K562 (cell line): ENCODE data around the gene PSMB7. TPM values are rescaled to one million over a fixed set of nuclear protein-coding genes. Genes with fewer than 3 reads are reported as not detected.

Source experiments
- CBFA2T3 ChIP-seq: fragments of 450-650 bp; IDR thresholded peaks from 2 replicates; pipeline ENCODE4 v1.6.1; 2017
- GABPA ChIP-seq: fragments of 200-800 bp; sonication (Bioruptor generic); conservative IDR thresholded peaks from 2 replicates; pipeline ENCODE4 v1.6.1; 2016; ENCODE audit warnings: low read depth, missing genetic modification characterization, missing compliant biosample characterization
- PHB2 ChIP-seq: fragments of 450-650 bp; IDR thresholded peaks from 2 replicates; pipeline ENCODE4 v1.6.1; 2017; ENCODE audit warnings: low read depth
- PRMT5 ChIP-seq: sonication (generic); formaldehyde crosslinking; IDR thresholded peaks from 2 replicates; pipeline ENCODE4 v1.5.0; 2020; ENCODE audit warnings: missing genetic modification reagents
- SIRT6 ChIP-seq: IDR thresholded peaks from one replicate; pipeline ENCODE4 v1.6.1; 2012; ENCODE audit warnings: low read depth, mild to moderate bottlenecking, control low read depth, inconsistent platforms, low read length, moderate library complexity
- SP1 ChIP-seq: sonication (generic); formaldehyde crosslinking; IDR thresholded peaks from 2 replicates; pipeline ENCODE4 v1.8.1; 2022; ENCODE audit warnings: mild to moderate bottlenecking, missing genetic modification reagents
- ZNF121 ChIP-seq: sonication (generic); formaldehyde crosslinking; conservative IDR thresholded peaks from 2 replicates; pipeline ENCODE4 v1.8.0; 2022; ENCODE audit warnings: missing genetic modification reagents
- polyA plus RNA-seq, 8 experiments: library from polyadenylated mRNA; depleted of rRNA in 4 of 8; stranded (reverse) in 5 of 8; unstranded in 3 of 8; fragments of >200 nt; fragmentation: Nextera tagmentation in 2 of 8; fragmentation: Illumina TruSeq in 1 of 8; extraction: Ambion mirVana in 2 of 8; extraction: Trizol in 1 of 8; gene quantifications; 2 replicates each; pipeline versions ENCODE4 v1.2.1 to v1.2.3, GENCODE V29; 2011 to 2014; ENCODE audit warnings: inconsistent platforms in 1 of 8, missing spikeins in 1 of 8
- total RNA-seq, 7 experiments: library from RNA; depleted of rRNA in 6 of 7; stranded (reverse); fragments of >200 nt in 6 of 7; fragmentation: Illumina TruSeq in 2 of 7; extraction: Trizol in 2 of 7; gene quantifications; 2 replicates each; pipeline versions ENCODE4 v1.2.1 to v1.2.3, GENCODE V29; 2011 to 2021; ENCODE audit warnings: low replicate concordance in 1 of 7
- TF ChIP-seq, protein P1 (sequence below), 2 experiments: fragments of 450-650 bp; IDR thresholded peaks; 2 replicates each; pipeline ENCODE4 v1.6.1; 2016; ENCODE audit warnings: mild to moderate bottlenecking in 2 of 2, borderline replicate concordance in 1 of 2, low read depth in 1 of 2, moderate library complexity in 1 of 2
- TF ChIP-seq, protein P2 (sequence below): fragments of 250-450 bp; sonication (Bioruptor Pico); IDR thresholded peaks from 2 replicates; pipeline ENCODE4 v1.4.0; 2020; ENCODE audit warnings: mild to moderate bottlenecking, moderate library complexity
- TF ChIP-seq, protein P3 (sequence below): sonication (generic); formaldehyde crosslinking; IDR thresholded peaks from 2 replicates; pipeline ENCODE4 v1.8.0; 2022; ENCODE audit warnings: mild to moderate bottlenecking, missing genetic modification reagents
- TF ChIP-seq, protein P4 (sequence below): fragments of 450-650 bp; IDR thresholded peaks from 2 replicates; pipeline ENCODE4 v1.7.1; 2018; ENCODE audit warnings: mild to moderate bottlenecking, low read depth; ENCODE audit not compliant: partially characterized antibody
- TF ChIP-seq, protein P5 (sequence below): fragments of 450-650 bp; formaldehyde crosslinking; IDR thresholded peaks from 2 replicates; pipeline ENCODE4 v1.4.0; 2020; ENCODE audit warnings: mild to moderate bottlenecking, moderate library complexity

The PSMB7 gene
- total and polyA plus RNA-seq, 9 of the 15 experiments (the other 6 are each of a cell fraction or from before 2014, with no cell fraction given) = 321 to 978 (median 407) TPM

DNA sequence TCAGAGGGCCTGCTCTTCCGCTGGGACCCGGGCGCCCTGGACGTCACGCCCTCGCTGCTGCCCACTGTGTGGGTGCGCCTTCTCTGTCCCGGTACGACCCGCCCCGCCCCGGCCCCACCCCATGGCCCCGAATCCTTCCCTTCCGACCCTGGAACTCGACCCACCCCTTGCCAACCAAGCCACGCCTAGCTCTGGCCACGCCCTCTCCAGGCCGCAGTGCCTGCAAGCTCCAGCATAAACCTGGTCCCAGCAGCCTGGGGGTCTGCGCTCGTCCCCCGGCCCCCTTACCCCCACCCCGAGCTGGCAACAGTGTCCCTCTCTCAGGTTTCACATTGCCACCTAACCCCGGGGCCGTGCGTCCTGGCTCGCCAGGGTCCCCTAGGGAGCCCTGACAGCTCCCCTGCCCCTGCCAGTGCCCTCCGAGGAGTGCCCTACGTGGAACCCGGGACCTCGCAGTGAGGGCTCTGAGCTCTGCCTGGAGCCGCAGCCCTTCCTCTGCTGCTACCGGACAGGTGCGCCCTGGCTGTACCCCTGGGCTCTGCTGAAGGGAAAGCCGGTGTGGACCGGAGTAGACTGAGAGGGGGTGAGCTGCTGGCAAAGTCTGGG lies 38.4 kb upstream of the PSMB7 start (continued):
- TF ChIP-seq, protein P1, sequence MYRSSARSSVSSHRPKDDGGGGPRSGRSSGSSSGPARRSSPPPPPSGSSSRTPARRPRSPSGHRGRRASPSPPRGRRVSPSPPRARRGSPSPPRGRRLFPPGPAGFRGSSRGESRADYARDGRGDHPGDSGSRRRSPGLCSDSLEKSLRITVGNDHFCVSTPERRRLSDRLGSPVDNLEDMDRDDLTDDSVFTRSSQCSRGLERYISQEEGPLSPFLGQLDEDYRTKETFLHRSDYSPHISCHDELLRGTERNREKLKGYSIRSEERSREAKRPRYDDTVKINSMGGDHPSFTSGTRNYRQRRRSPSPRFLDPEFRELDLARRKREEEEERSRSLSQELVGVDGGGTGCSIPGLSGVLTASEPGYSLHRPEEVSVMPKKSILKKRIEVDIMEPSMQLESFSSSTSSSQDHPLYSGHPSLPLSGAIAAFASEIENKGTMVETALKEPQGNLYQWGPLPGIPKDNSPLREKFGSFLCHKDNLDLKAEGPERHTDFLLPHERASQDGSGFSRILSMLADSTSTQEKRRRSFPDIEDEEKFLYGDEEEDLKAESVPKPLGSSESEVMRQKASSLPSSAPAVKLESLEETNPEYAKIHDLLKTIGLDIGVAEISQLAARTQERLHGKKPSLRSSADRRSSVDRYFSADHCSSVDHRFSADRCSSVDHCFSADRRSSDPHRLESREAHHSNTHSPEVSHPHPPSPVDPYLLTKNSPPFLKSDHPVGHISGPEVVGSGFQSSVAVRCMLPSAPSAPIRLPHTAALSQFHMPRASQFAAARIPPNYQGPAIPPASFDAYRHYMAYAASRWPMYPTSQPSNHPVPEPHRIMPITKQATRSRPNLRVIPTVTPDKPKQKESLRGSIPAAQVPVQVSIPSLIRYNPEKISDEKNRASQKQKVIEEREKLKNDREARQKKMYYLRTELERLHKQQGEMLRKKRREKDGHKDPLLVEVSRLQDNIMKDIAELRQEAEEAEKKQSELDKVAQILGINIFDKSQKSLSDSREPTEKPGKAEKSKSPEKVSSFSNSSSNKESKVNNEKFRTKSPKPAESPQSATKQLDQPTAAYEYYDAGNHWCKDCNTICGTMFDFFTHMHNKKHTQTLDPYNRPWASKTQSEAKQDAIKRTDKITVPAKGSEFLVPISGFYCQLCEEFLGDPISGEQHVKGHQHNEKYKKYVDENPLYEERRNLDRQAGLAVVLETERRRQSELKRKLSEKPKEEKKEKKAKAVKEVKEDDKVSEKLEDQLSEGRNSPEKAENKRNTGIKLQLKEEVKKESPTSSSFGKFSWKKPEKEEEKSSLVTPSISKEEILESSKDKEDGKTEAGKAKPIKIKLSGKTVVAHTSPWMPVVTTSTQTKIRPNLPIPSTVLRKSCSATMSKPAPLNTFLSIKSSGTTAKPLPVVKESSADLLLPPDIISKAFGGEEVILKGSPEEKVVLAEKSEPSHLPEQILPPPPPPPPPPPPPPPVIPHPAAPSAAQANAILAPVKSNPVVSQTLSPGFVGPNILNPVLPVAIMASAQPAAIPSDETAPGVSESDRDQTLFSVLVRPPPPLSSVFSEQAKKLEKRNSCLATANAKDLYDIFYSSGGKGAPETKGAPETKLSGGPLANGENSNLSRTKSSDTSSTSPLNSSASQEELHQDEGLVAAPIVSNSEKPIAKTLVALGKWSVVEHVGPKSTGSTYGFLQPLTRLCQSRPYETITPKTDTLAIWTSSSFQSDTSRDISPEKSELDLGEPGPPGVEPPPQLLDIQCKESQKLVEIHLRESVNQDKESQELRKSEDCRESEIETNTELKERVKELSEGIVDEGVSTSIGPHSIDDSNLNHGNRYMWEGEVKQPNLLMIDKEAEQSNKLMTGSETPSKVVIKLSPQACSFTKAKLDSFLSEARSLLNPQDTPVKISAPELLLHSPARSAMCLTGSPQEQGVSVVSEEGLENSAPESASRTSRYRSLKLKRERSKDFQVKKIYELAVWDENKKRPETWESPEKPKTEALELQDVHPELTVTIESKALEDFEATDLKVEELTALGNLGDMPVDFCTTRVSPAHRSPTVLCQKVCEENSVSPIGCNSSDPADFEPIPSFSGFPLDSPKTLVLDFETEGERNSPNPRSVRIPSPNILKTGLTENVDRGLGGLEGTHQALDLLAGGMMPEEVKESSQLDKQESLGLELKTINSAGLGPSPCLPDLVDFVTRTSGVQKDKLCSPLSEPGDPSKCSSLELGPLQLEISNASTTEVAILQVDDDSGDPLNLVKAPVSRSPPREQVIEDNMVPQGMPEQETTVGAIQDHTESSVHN (IDR thresholded peaks at IDR 0.05; ENCODE audit: borderline replicate concordance in 1 of 2, low read depth in 1 of 2) = no peak
- TF ChIP-seq PHB2 (no peak), SP1 (CRISPR knock-in tag) (no peak), SIRT6 (no peak), GABPA (tag) (no peak), PRMT5 (CRISPR knock-in tag) (no peak), CBFA2T3 (no peak), ZNF121 (no peak)
- TF ChIP-seq, protein P2, sequence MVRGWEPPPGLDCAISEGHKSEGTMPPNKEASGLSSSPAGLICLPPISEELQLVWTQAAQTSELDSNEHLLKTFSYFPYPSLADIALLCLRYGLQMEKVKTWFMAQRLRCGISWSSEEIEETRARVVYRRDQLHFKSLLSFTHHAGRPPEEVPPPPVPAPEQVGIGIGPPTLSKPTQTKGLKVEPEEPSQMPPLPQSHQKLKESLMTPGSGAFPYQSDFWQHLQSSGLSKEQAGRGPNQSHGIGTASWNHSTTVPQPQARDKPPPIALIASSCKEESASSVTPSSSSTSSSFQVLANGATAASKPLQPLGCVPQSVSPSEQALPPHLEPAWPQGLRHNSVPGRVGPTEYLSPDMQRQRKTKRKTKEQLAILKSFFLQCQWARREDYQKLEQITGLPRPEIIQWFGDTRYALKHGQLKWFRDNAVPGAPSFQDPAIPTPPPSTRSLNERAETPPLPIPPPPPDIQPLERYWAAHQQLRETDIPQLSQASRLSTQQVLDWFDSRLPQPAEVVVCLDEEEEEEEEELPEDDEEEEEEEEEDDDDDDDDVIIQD (CRISPR knock-in tag) = no peak
- TF ChIP-seq, protein P3, sequence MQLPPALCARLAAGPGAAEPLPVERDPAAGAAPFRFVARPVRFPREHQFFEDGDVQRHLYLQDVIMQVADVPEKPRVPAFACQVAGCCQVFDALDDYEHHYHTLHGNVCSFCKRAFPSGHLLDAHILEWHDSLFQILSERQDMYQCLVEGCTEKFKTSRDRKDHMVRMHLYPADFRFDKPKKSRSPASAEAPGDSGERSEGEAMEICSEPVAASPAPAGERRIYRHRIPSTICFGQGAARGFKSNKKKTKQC (CRISPR knock-in tag) = no peak
- TF ChIP-seq, protein P4, sequence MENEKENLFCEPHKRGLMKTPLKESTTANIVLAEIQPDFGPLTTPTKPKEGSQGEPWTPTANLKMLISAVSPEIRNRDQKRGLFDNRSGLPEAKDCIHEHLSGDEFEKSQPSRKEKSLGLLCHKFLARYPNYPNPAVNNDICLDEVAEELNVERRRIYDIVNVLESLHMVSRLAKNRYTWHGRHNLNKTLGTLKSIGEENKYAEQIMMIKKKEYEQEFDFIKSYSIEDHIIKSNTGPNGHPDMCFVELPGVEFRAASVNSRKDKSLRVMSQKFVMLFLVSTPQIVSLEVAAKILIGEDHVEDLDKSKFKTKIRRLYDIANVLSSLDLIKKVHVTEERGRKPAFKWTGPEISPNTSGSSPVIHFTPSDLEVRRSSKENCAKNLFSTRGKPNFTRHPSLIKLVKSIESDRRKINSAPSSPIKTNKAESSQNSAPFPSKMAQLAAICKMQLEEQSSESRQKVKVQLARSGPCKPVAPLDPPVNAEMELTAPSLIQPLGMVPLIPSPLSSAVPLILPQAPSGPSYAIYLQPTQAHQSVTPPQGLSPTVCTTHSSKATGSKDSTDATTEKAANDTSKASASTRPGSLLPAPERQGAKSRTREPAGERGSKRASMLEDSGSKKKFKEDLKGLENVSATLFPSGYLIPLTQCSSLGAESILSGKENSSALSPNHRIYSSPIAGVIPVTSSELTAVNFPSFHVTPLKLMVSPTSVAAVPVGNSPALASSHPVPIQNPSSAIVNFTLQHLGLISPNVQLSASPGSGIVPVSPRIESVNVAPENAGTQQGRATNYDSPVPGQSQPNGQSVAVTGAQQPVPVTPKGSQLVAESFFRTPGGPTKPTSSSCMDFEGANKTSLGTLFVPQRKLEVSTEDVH = no peak
- TF ChIP-seq, protein P5, sequence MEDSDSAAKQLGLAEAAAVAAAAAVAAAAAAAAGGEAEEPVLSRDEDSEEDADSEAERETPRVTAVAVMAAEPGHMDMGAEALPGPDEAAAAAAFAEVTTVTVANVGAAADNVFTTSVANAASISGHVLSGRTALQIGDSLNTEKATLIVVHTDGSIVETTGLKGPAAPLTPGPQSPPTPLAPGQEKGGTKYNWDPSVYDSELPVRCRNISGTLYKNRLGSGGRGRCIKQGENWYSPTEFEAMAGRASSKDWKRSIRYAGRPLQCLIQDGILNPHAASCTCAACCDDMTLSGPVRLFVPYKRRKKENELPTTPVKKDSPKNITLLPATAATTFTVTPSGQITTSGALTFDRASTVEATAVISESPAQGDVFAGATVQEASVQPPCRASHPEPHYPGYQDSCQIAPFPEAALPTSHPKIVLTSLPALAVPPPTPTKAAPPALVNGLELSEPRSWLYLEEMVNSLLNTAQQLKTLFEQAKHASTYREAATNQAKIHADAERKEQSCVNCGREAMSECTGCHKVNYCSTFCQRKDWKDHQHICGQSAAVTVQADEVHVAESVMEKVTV (CRISPR knock-in tag) = no peak
